IMR-90 (cell line): ENCODE measurements around the gene DEK. TPM values are rescaled to one million over a fixed set of nuclear protein-coding genes. Genes with fewer than 3 reads are reported as not detected.
A peak's percentile ranks its signal among the peaks of the same experiment; 100 is the strongest.

Experiments
- ATAC-seq: fragments of 200-7000 bp; cut with Tn5 transposase; 2 replicates; pipeline ENCODE4 v1.9.1; 2020; ENCODE audit warnings: low read depth, mild to moderate bottlenecking, moderate library complexity
- BruUV-seq: library from RNA; stranded (reverse); fragments of 400-500 nt; replicated peaks from 2 replicates; lab custom pipeline; 2021; lab: Mats Ljungman, UMichigan
- CTCF ChIA-PET: fragments of 300-600 bp; formaldehyde crosslinking; extraction: SDS; loops from one replicate; lab custom pipeline; 2021; ENCODE audit warnings: antibody characterized with exemption; lab: Yijun Ruan, JAX
- POLR2A ChIA-PET: fragments of 300-600 bp; sonication (Branson Sonifier 250); formaldehyde crosslinking; loops from one replicate; lab custom pipeline; 2022; ENCODE audit warnings: antibody characterized with exemption; ENCODE audit not compliant: unreplicated experiment; lab: Charles Lee
- DNase-seq: peaks from one replicate; pipeline ENCODE4 v3.0.0; 2013
- H2AFZ ChIP-seq: replicated peaks from 2 replicates; pipeline ENCODE3; 2013; ENCODE audit warnings: low read length, mild to moderate bottlenecking; ENCODE audit not compliant: poor library complexity
- H2AK5ac ChIP-seq: 2 replicates; pipeline ENCODE4 v1.6.1; 2013; ENCODE audit warnings: low read depth, low read length, inconsistent platforms
- H2AK9ac ChIP-seq: replicated peaks from 2 replicates; pipeline ENCODE3; 2013; ENCODE audit warnings: mild to moderate bottlenecking, low read depth, low read length, moderate library complexity; ENCODE audit not compliant: poor library complexity
- H2BK120ac ChIP-seq: 2 replicates; pipeline ENCODE4 v1.6.1; 2013; ENCODE audit warnings: low read depth, low read length, inconsistent platforms
- H2BK15ac ChIP-seq: 3 replicates; pipeline ENCODE4 v1.6.1; 2013; ENCODE audit warnings: low read depth, low read length, inconsistent platforms
- H2BK20ac ChIP-seq: 2 replicates; pipeline ENCODE4 v1.6.1; 2013; ENCODE audit warnings: low read depth, mild to moderate bottlenecking, inconsistent platforms, low read length, moderate library complexity
- H2BK5ac ChIP-seq: 2 replicates; pipeline ENCODE4 v1.6.1; 2013; ENCODE audit warnings: mild to moderate bottlenecking, low read depth, low read length, inconsistent platforms; ENCODE audit not compliant: poor library complexity, severe bottlenecking
- H3K14ac ChIP-seq: replicated peaks from 2 replicates; pipeline ENCODE4 v1.6.1; 2013; ENCODE audit warnings: low read depth, low read length, inconsistent platforms
- H3K18ac ChIP-seq: 2 replicates; pipeline ENCODE4 v1.6.1; 2013; ENCODE audit warnings: low read depth, low read length, control low read depth
- H3K23ac ChIP-seq: 2 replicates; pipeline ENCODE4 v1.6.1; 2013; ENCODE audit warnings: low read depth, low read length, inconsistent platforms
- H3K27ac ChIP-seq: 2 replicates; pipeline ENCODE4 v1.5.1; 2013; ENCODE audit warnings: mild to moderate bottlenecking, control low read depth, low read length; ENCODE audit not compliant: insufficient read depth
- H3K27me3 ChIP-seq: 2 replicates; pipeline ENCODE4 v1.6.1; 2013; ENCODE audit warnings: low read length; ENCODE audit not compliant: control insufficient read depth, insufficient read depth
- H3K36me3 ChIP-seq: 2 replicates; pipeline ENCODE4 v1.6.1; 2013; ENCODE audit warnings: low read length, mixed read lengths; ENCODE audit not compliant: control insufficient read depth, insufficient read depth
- H3K4ac ChIP-seq: 2 replicates; pipeline ENCODE4 v1.6.1; 2013; ENCODE audit warnings: low read depth, low read length, inconsistent platforms
- H3K4me1 ChIP-seq: 2 replicates; pipeline ENCODE4 v1.6.1; 2013; ENCODE audit warnings: low read length, mixed read lengths; ENCODE audit not compliant: control insufficient read depth, insufficient read depth
- H3K4me2 ChIP-seq: 2 replicates; pipeline ENCODE4 v1.6.1; 2013; ENCODE audit warnings: low read depth, mild to moderate bottlenecking, control low read depth, low read length, moderate library complexity
- H3K4me3 ChIP-seq: 2 replicates; pipeline ENCODE4 v1.5.1; 2013; ENCODE audit warnings: low read depth, mild to moderate bottlenecking, control low read depth, low read length, moderate library complexity; ENCODE audit not compliant: insufficient read depth
- H3K56ac ChIP-seq: 2 replicates; pipeline ENCODE4 v1.6.1; 2013; ENCODE audit warnings: low read length, inconsistent platforms; ENCODE audit not compliant: insufficient read depth; ENCODE audit errors: extremely low read depth
- H3K79me1 ChIP-seq, 2 experiments: 2 replicates each; pipeline ENCODE4 v1.6.1; 2013; ENCODE audit warnings: low read length in 2 of 2, inconsistent platforms in 1 of 2, low read depth in 1 of 2
- H3K9ac ChIP-seq: 2 replicates; pipeline ENCODE4 v1.6.1; 2013; ENCODE audit warnings: low read depth, low read length, control low read depth
- H3K9me1 ChIP-seq: 2 replicates; pipeline ENCODE4 v1.6.1; 2013; ENCODE audit warnings: low read length, inconsistent platforms; ENCODE audit not compliant: insufficient read depth
- H3K9me3 ChIP-seq: 2 replicates; pipeline ENCODE4 v1.6.1; 2013; ENCODE audit warnings: low read length; ENCODE audit not compliant: control insufficient read depth, insufficient read depth
- H4K20me1 ChIP-seq: 2 replicates; pipeline ENCODE4 v1.6.1; 2013; ENCODE audit warnings: low read length, inconsistent platforms; ENCODE audit not compliant: insufficient read depth
- H4K5ac ChIP-seq: 2 replicates; pipeline ENCODE4 v1.6.1; 2013; ENCODE audit warnings: mild to moderate bottlenecking, low read depth, low read length, control low read depth
- H4K8ac ChIP-seq, 2 experiments: 2 replicates each; pipeline ENCODE4 v1.6.1; 2013; ENCODE audit warnings: low read depth in 2 of 2, low read length in 2 of 2, control low read depth in 1 of 2, inconsistent platforms in 1 of 2
- H4K91ac ChIP-seq: 2 replicates; pipeline ENCODE4 v1.6.1; 2013; ENCODE audit warnings: low read depth, low read length, inconsistent platforms; ENCODE audit not compliant: insufficient read depth
- BHLHE40 ChIP-seq: fragments of 150-350 bp; IDR thresholded peaks from 2 replicates; pipeline ENCODE4 v1.6.1; 2016; ENCODE audit warnings: mild to moderate bottlenecking, low read depth, low read length
- CHD1 ChIP-seq: IDR thresholded peaks from 2 replicates; pipeline ENCODE4 v1.6.1; 2012; ENCODE audit warnings: low read depth, low read length, improper control_type of control experiment
- ELK1 ChIP-seq: fragments of 150-350 bp; IDR thresholded peaks from 2 replicates; pipeline ENCODE4 v1.6.1; 2016; ENCODE audit warnings: low read depth, mild to moderate bottlenecking, low read length, moderate library complexity, borderline replicate concordance
- FOS ChIP-seq: fragments of 150-350 bp; IDR thresholded peaks from 2 replicates; pipeline ENCODE4 v1.6.1; 2016; ENCODE audit warnings: low read depth, low read length
- MAFK ChIP-seq: IDR thresholded peaks from 2 replicates; pipeline ENCODE4 v1.6.1; 2012; ENCODE audit warnings: low read depth, low read length, improper control_type of control experiment
- MXI1 ChIP-seq: IDR thresholded peaks from 2 replicates; pipeline ENCODE4 v1.6.1; 2012; ENCODE audit warnings: low read depth, mild to moderate bottlenecking, low read length, moderate library complexity, borderline replicate concordance
- POLR2A ChIP-seq: IDR thresholded peaks from 2 replicates; pipeline ENCODE4 v1.6.1; 2012; ENCODE audit warnings: mild to moderate bottlenecking, low read depth, low read length
- RAD21 ChIP-seq: IDR thresholded peaks from 2 replicates; pipeline ENCODE4 v1.6.1; 2012; ENCODE audit warnings: low read length, improper control_type of control experiment
- RCOR1 ChIP-seq: IDR thresholded peaks from 2 replicates; pipeline ENCODE4 v1.6.1; 2012; ENCODE audit warnings: mild to moderate bottlenecking, low read length, improper control_type of control experiment; ENCODE audit not compliant: insufficient replicate concordance
- WGBS, 2 experiments: methylation state at CpG; one replicate each; pipeline versions ENCODE4 v1.1.5 to v1.1.7; 2013; ENCODE audit warnings: missing lambda C conversion rate in 2 of 2; ENCODE audit not compliant: insufficient read length in 1 of 2; ENCODE audit errors: extremely low coverage in 2 of 2; 5-methylcytosine and 5-hydroxymethylcytosine counted together
- dilution Hi-C: fragments of 300-500 bp; cut with HindIII; formaldehyde crosslinking; loops from one replicate; pipeline ENCODE4 v1.14.3; 2018; ENCODE audit warnings: low sequenced_read_pairs; ENCODE audit not compliant: unreplicated experiment
- in situ Hi-C: fragments of 300-500 bp; cut with MboI; formaldehyde crosslinking; loops from 3 replicates; pipeline ENCODE4 v1.14.3; 2019; ENCODE audit warnings: low sequenced_read_pairs, inconsistent platforms, mixed read lengths
- intact Hi-C: fragments of 100-400 bp; cut with micrococcal nuclease; formaldehyde crosslinking; loops from 2 replicates; pipeline ENCODE4 v1.10.0; 2022
- polyA plus RNA-seq, 3 experiments: library from polyadenylated mRNA; depleted of rRNA; stranded (reverse); fragments of >200 nt; gene quantifications; 2 replicates each; pipeline ENCODE4 v1.2.3, GENCODE V29; 2012; ENCODE audit warnings: low replicate concordance in 1 of 3
- total RNA-seq: library from RNA; depleted of rRNA; stranded (reverse); fragments of >200 nt; gene quantifications from 2 replicates; pipeline ENCODE4 v1.2.3, GENCODE V29; 2012
- TF ChIP-seq, protein P1 (sequence below): fragments of 150-350 bp; IDR thresholded peaks from 2 replicates; pipeline ENCODE4 v1.6.1; 2017; ENCODE audit warnings: mild to moderate bottlenecking, antibody characterized with exemption, low read length, low read depth

DEK gene
- total and polyA plus RNA-seq, 2 of the 4 experiments (the other 2 are of a cell fraction): 33.5 to 37.1 TPM

DNA sequence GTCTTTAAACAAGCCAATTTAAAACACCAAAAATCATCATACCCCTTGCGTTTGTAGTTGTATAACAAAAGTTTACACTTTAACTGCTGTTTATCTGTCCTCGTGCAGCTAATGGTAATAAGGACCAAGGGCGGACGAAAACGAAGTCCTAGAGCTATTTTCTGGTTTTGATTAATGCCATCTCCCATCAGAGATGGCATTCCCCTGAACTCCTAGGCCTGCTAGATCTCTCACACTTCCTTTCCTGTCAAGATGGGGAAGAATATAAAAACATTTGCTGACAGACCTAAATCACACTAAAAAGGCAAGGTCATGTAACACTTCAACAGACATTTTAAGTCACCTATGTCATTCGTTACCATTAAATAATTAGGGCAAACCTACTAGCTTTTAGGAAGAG, 9.5 kb downstream of the DEK start:
- Histone ChIP-seq H3K9me3 (no peaks in the 10 kb centered on the region), H2BK5ac (peak overlapping the region; percentile 37), H2BK20ac (no peak overlapping the region), H3K4ac (no peak overlapping the region), H2AK5ac (no peak overlapping the region), H2AFZ (no peak overlapping the region), H3K27me3 (no peaks in the 10 kb centered on the region), H3K4me3 (no peak overlapping the region), H3K4me1 (peaks cover under 1% of the 10 kb centered on the region; the same call in 1 of the 2 replicates), H2BK15ac (no peak overlapping the region), H3K9me1 (peaks cover 9% of the 10 kb centered on the region), H3K18ac (no peak overlapping the region), H2AK9ac (no peak overlapping the region), H4K8ac (no peak overlapping the region), H3K27ac (no peak overlapping the region), H3K9ac (no peak overlapping the region), H3K14ac (no peak overlapping the region; the same call in 1 of the 2 replicates), H3K4me2 (no peak overlapping the region), H4K91ac (no peak overlapping the region), H4K20me1 (peaks cover 19% of the 10 kb centered on the region), H3K23ac (peak overlapping the region; percentile 56; the same call in 1 of the 2 replicates), H3K36me3 (peaks cover 26% of the 10 kb centered on the region), H2BK120ac (no peak overlapping the region), H3K56ac (no peak overlapping the region), H3K79me1 (peaks cover 19 to 30% of the 10 kb centered on the region in 2 experiments), H4K5ac (no peak overlapping the region)
- WGBS, 2 experiments: 80% methylated on average over 3 of the region's 6 CpGs; no CpG with 5 or more reads in 1 of the 2 experiments
- dilution Hi-C loops: no loop called here
- DNase-seq: no peak
- no peak for ATAC-seq
- intact Hi-C loops: loop anchor here (5.0 kb wide), 1 partner anchor 32 kb away; no protein-coding TSS in a partner anchor
- in situ Hi-C loops: no loop called here
- TF ChIP-seq, protein P1, sequence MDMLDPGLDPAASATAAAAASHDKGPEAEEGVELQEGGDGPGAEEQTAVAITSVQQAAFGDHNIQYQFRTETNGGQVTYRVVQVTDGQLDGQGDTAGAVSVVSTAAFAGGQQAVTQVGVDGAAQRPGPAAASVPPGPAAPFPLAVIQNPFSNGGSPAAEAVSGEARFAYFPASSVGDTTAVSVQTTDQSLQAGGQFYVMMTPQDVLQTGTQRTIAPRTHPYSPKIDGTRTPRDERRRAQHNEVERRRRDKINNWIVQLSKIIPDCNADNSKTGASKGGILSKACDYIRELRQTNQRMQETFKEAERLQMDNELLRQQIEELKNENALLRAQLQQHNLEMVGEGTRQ: no peak
- TF ChIP-seq CHD1: no peak
- no peak for TF ChIP-seq RAD21
- no peak for TF ChIP-seq ELK1
- TF ChIP-seq FOS: no peak
- TF ChIP-seq RCOR1: no peak
- TF ChIP-seq POLR2A: no peak
- TF ChIP-seq MAFK: no peak
- no peak for TF ChIP-seq MXI1
- no peak for TF ChIP-seq BHLHE40
- ChIA-PET POLR2A (no interaction called here), CTCF (interaction anchor here (0.6 kb wide), 1 partner anchor 773 kb away, joined by 10 read pairs; no protein-coding TSS in a partner anchor)
- no TSS peak for BruUV-seq
